ENCODE measurements around the gene TSPEAR.
A peak's percentile ranks its signal among the peaks of the same experiment; 100 is the strongest.

Gene TSPEAR

GRCh38 chr21:44718093-44718492, 6.7 kb upstream of the TSPEAR start:
- DNase-seq = no peak

- no peak for DNase-seq
Measured at GRCh38 chr21:44716984-44717383, 5.6 kb upstream of the TSPEAR start.

- no peak for DNase-seq
Measured at GRCh38 chr21:44714905-44715304, 3.5 kb upstream of the TSPEAR start.

GRCh38 chr21:44713846-44714245, 2.5 kb upstream of the TSPEAR start:
- DNase-seq = no peak

- no peak for DNase-seq
Measured at GRCh38 chr21:44713130-44713529, 1.8 kb upstream of the TSPEAR start.

- DNase-seq = no peak
Measured at GRCh38 chr21:44712203-44713028, 1.0 kb upstream of the TSPEAR start.

GRCh38 chr21:44710756-44711326, 531 bp downstream of the TSPEAR start:
- no peak for DNase-seq

GRCh38 chr21:44710294-44710665, 1.1 kb downstream of the TSPEAR start:
- no peak for DNase-seq

GRCh38 chr21:44709426-44710293, 1.7 kb downstream of the TSPEAR start:
- peak; percentile 16 for DNase-seq

GRCh38 chr21:44708866-44709425, 2.4 kb downstream of the TSPEAR start:
- DNase-seq = no peak

- no peak for DNase-seq
Measured at GRCh38 chr21:44708213-44708865, 3.0 kb downstream of the TSPEAR start.

GRCh38 chr21:44706706-44707581, 4.4 kb downstream of the TSPEAR start:
- no peak for DNase-seq

GRCh38 chr21:44706026-44706705, 5.2 kb downstream of the TSPEAR start:
- no peak for DNase-seq

GRCh38 chr21:44704636-44705001, 6.8 kb downstream of the TSPEAR start:
- no peak for DNase-seq

GRCh38 chr21:44703731-44704635, 7.4 kb downstream of the TSPEAR start:
- no peak for DNase-seq

- DNase-seq = no peak
Measured at GRCh38 chr21:44702973-44703730, 8.2 kb downstream of the TSPEAR start.

GRCh38 chr21:44702111-44702972, 9.0 kb downstream of the TSPEAR start:
- DNase-seq = no peak

GRCh38 chr21:44701541-44701940, 9.8 kb downstream of the TSPEAR start:
- DNase-seq = no peak
